HG03521 (cell line): ENCODE results near the gene MRFAP1L1.
A peak's percentile ranks its signal among the peaks of the same experiment; 100 is the strongest.
"Not testable (repeated sequence)": the region's sequence is repeated elsewhere in the genome, so short reads cannot be mapped to it uniquely, and the experiment has no call there.

ENCODE experiments used
- ATAC-seq: cut with Tn5 transposase; IDR thresholded peaks from one replicate; pipeline ENCODE4 v1.9.1; 2021; ENCODE audit warnings: mild to moderate bottlenecking, moderate library complexity; ENCODE audit not compliant: unreplicated experiment

MRFAP1L1 gene

DNA sequence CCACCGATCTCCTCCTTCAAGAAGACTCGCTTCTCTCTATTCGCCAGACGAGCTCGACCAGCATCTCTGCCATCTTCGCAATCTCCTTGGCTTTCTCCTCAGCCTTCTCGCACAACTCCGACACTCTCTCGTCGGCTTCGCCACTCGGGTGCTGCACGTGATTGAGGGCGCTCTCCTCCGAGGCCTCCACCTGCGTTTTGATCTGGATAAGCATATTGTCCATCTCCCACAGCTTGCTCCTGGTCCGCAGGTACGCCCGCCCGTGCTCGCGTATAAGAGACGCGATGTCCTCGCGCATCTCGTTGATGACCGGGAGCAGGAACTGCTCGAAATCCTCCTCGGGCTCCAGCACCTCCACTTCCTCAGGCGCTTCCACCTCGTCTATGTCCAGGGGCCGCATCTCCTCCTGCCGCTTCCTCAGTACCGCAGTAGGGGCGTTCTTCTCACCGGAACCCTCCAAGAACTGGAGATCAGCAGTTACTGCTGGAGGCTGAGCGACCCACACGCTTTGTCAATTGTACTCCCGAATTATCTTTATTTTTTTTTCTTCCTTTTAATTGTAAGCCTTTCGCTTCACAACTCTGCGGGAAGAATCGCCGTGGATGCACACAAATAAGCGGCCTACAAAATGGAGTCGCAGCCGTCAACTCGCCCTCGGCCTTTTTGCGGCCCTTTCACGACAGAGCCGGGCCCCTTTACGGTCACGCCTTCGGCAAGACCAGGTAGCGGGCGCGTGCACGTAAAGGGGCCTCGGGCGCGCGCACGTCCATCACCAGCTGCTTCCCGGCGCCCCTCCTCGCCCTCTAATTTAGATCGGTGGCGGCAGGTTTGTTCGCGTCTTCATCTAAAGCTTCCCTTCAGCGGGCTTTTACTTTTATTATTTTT lies at the start of gene MRFAP1L1:
Gene MRFAP1L1, minus strand, starts transcription at position 636 of the 885 bp plus-strand sequence. Its CDS starts 236 bp downstream, at position 400.
- ATAC-seq = peak; percentile 71

DNA sequence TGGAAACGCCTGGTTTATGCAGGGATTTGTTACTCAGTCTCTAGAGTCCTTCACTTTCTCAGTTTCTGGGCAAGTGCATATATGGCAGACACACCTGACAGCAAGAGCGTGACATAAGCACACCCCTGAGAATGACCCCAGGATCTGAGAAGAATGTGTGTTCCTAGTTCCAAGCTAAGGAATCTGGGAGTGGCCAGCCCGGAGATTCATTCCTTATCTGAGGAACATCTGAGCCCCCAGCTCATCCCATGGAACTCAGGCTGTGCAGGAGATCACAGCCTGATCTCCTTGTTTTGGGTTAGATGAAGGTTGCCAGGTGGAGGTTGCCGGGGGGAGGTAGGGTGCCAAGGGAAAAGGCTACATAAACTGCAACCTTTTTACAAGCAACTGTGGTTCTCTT lies 49.1 kb upstream of the MRFAP1L1 start:
- no peak for ATAC-seq

DNA sequence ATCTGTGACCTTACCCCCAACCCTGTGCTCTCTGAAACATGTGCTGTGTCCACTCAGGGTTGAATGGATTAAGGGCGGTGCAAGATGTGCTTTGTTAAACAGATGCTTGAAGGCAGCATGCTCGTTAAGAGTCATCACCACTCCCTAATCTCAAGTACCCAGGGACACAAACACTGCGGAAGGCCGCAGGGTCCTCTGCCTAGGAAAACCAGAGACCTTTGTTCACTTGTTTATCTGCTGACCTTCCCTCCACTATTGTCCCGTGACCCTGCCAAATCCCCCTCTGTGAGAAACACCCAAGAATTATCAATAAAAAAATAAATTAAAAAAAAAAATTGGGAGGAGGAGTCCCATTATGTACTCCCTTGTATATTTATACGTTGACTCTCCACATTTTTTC lies 46.7 kb upstream of the MRFAP1L1 start:
- ATAC-seq = not testable (repeated sequence)

DNA sequence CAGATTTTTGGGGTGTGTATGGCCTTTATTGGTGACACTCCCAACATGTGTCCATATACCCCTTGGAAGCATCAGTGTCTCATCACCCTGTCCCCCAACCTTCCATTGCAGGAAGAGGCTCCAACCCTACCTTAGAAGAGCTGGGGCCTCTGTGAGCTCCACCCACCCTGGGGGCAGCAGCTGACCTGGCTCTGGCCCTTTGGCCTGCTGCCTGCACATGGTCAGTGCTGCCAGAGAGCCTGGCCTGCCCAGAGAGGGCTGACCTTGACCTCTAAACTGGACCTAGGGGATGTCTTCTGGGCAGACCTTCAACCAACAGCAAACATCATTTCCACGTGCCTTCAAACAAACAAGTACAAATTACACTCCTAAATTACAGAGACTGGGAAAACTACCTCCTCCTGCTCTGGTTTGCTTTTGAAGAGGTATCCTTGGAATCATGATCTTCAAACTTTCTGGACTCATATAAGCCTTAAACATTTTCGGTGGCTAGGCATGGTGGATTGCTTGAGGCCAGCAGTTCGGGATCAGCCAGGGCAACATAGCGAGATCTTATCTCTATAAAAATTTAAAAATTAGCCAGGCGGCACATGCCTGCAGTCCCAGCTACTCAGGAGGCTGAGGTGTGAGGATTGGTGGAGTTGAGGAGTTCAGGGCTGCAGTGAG lies 45.6 kb upstream of the MRFAP1L1 start:
- ATAC-seq = no peak

DNA sequence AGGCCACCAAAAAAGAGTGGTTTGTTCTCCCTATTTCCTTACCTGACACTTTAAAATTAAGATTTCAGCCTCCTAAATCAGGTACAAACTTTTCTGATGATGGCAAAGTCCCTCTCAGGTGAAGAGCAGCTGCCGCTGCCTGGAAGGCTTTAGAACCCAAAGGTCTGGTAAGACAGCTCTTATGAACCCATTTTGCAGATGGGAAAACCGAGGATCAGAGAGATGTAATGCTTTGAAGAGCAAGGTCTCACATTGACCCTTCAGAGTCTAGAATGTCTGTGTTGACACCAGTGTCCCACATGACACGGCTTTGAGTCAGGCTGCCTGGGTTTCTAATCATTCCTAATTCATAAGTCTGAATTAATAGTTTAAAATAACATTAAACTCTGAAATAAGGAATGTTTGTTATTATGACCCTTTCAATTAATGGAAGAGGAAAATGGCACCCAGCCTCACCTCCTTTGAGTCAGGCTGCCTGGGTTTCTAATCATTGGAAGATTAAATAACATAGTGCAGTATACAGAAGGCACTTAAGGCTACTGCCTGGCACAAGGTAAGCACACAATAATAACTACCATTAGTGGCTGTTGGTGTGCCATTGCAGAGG lies 44.9 kb upstream of the MRFAP1L1 start:
- ATAC-seq = no peak

DNA sequence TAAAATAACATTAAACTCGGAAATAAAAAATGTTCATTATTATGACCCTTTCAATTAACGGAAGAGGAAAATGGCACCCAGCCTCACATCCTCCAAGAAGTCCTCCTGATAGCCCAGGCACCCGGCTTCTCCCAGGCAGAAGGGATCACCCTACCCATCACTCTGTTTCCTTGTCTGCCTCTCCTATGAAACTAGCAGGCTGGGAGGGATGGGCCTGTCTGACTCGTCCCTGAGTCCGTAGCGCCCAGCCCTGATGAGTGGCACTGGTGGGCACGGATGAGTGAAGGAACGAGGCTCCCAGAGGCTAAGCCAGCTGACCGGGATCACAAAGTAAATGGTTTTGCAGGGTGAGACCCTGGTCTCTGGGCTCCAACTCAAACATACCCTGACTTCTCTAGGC lies 44.2 kb upstream of the MRFAP1L1 start:
- no peak for ATAC-seq

DNA sequence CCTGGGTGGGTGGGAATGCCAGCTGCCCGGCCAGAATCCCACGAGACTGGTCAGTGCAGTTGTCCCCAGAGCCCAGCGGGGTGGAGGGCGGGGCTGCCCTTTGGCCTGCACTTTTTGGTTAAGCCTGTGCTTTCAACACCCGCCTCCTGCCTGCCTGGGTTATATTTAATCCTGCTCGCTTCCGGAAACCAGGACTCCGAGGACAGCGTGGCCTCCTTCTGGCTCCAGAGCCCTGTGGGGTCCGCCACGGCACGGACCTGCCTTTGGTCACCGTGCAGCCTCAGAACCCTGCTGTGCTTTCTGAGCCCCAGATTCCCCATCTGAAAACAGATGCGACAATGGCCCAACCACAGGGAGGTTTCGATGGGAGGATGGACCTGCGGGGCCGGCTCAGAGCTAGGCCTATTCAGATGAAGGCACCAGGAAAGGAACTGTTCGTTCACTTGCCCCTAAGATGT lies 43.5 kb upstream of the MRFAP1L1 start:
- no peak for ATAC-seq

DNA sequence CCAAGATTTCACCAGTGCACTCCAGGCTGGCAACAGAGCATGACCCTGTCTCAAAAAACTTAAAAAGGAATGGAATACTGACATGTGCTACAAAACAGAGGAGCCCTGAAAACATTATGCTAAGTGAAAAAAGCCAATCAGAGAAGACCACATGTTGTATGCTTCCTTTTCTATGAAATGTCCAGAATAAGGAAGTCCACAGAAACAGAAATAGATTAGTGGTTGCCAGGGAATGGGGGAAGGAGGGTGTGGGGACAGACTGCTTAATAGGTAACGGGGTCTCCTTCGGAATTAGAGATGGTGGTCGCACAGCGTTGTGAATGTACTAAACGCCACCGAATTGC lies 42.8 kb upstream of the MRFAP1L1 start:
- ATAC-seq = no peak

DNA sequence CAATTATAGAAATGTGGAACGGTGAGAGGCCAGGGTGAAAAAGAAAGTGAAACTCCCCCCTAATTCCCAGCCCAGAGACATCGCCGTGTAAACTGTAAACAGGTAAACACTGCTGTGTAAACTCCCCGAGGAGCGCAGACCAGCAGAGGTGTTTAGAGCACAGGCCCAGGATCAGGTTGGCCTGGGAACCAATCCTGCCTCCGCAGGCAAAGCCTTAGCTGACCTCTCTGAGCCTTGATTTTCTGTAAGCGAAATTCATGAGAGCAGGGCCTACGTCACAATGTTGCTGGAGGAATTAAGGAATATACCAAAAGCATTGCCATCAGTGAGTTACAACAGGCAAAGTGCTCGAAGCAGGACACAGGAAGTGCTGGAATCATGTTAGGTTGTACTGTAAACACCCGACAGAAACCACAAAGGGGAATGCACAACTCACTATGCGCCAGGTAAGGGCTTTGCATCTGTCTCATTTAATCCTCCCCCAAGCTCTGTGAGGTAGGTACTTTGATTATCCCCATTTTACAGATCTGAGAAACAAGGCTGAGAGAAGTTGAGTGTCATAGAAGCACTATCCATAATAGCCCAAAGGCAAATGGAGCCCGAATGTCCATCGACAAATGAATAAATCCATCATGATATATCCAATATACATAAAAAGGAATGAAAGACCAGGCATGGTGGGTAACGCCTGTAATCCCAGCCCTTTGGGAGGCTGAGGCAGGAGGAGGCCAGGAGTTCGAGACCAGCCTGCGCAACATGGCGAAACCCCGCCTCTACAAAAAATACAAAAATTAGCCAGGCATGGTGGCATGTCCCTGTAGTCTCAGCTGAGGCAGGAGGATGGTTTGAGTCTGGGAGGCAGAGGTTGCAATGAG lies 42.2 kb upstream of the MRFAP1L1 start:
- ATAC-seq = no peak

DNA sequence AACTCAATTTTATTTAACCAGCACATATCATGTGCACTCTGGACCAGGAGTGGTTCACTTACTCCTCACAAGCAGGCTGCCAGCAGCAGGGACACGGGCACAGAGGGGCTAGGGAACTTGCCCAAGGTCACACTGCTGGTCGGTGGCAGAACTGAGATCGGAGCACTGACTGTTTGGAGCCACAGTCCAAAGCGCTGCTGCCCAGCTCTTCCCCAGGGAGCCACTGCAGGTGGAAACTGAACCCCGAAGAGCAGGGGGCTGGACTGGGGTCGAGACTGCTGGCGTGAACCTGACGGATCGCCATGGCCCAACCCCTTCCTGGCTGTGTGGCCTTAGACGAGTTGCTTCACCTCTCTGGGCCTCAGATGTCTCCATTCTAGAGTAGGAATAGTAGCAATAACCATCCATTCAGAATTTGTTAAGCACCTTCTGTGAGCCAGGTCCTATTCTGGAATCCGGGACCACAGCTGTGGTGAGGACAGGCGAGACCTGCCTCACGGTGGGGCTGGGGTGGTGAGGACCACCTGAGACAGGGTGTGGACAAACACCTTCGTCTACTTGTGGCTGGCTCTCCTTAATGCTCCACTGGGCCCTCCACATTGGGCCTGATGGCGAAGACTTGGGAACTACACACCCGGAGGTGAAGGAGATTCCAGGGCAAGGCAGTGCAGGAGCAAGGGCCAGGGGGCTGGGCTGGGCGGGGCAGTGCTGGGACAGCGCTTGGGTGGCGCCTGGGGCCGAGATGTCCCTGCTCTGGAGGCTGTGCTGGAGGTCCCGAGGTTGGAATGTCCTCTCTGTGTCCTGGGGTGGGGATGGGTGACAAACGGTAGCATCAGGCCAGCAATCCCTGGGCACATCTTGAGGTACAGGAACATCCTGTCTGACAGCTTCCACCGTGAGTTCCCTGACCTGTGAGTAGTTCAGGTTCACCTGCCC lies 40.9 kb upstream of the MRFAP1L1 start:
- no peak for ATAC-seq

DNA sequence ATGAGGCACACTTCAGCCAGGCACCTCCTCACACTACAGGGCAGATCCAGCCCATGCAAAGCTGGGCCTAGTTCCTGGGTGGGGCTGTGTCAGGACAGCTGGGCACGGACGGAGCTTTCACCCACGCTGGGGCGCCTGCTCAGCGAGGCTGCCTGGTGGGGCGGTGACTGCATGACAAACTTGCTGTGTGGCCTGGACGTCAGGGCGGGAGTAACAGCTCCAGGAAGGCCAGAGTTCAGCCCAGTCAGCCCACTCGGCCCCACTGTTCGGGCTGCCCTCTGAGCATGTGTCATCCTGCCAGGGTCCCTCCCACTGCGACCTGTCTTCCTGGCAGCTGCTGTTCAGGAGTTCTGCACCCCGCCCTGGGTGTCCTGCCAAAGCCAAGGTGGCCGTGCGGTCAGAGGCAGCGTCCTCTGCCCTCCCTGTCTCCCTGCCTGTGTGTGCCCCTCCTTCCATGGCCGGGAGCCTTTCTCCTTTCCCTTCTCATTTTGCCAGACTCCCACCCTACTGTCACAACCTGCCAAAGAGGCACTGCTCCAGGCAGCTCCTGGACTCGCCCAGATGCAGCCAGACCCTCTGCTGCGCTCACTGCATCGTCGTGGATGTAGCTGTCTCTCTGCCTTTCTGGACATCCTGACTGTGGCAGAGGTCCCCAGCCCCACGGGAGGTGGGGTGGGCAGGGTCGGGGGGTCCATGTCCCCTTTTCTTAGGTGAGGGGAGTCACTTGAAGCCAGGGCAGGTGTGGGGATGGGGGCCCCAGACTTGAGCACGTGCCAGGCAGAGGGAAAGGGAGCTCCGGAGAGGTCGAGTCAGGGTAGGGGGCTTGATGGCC lies 39.9 kb upstream of the MRFAP1L1 start:
- ATAC-seq = no peak

DNA sequence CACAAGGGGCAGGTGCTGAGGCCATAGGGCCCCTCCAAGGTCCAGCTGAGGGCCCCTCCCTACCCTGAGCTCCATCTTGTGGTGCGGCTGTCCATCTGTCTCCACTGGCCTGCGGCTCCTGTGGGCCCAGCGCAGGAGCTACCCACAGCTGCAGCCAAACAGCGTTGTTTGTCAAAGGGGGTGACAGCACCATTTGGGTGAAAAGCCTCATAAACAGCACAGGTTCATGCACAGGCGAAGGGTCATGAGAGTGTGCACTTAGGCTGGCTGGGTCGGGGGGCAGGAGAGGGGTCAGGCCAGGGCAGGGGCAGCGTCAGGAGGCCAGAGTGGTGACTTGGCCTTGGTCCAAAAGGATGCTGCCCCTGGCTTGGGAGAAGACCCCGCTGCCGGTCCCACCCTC lies 38.6 kb upstream of the MRFAP1L1 start:
- ATAC-seq = no peak

DNA sequence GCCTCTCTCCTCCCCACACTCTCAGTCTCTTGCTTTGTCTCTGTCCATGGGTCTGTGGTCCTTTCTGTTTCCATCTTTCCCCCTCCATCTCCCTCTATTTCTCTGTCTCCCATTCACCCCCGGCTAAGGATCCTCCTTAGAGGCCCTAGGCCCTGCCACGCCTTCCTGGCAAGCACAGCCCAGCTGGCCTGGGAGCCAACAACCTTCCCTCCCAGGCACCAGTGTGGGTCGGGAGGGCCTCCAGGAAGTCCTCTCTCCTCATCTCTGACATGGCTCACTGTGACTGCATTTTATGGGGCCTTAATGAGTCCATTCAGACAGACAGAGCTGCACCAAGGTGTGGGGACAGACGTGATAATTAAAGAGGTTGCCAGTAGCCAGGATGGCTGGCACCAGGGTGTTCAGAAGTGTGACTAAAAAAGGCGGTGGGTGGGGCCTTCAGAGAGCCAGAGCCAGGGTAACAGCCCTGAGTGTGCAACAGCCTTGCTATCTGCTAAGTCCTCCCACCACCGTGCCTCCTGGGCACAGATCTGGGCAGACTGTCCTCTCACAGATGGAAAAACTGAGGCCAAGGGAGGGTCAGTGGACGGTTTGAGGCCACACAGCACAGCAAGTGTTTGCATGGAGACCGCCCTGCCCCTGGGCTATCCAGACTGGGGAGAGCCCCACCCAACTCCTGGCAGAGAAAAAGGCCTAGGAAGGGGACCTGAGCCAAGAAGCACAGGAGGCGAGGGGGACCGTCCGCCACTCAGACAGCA lies 37.8 kb upstream of the MRFAP1L1 start:
- ATAC-seq = no peak

DNA sequence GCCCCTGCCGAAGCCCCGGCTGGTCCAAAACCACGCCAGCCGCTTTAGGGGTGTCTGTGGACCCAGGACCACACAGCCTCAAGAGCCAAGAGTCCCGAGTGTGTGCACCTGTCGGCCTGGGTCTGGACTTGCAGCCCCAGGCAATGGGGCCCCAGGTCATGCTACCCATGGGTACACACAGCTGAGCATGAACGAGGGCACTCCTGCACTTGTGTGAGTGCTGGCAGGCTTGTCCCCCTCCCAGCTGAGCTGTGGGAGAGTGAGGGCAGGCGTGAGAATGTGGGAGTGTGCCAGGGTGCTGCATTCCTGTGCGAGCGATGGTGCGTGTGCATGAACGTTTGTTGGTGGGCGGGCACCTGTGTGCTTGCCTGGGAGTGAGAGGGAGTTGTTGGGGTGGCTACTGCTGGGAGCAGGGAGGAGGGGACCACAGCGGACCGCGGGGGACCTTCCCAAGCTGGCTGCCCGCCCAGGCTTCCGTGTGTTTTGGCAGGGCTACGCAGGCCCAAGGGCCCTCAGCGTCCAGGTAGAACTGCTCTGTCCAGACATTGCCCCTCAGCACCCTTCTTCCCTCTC lies 37.1 kb upstream of the MRFAP1L1 start:
- ATAC-seq = no peak

DNA sequence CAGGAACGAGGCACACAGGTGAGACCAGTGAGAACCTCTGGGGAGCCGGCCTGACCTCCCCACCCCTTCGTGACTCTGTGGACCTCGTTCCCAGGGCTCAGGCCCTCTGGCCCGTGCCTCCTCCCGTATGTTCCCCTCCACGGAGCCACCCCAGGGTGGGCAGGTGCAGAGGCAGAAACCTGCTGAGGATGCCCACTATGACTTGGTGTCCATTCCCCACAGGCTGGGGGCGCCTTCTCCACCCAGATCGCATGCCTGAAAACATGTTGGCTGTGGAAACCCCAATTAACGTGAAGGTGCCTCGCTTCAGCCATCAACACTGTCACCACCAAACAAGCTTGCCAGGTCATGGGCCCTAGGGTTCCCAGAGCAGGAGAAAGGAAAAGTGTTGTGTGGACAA lies 33.3 kb upstream of the MRFAP1L1 start:
- ATAC-seq = no peak

DNA sequence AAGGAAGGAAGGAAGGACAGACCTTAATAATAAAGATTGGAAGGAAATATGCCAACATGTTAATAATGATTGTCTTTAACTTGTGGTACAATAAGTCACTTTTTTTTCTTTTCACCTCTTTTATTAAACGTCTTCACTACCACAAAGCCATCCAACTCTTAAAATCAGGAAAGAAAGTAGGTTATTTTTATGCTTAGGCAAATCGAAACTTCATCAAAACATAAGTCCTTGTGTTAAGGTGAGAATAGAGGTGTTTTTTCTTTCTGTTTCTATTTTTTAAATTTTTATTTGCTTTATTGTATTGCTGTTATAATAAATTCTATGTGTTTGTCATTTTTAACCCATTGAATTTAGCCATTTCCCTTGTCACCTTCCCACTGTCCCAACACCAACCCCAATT lies 32.8 kb upstream of the MRFAP1L1 start:
- no peak for ATAC-seq

DNA sequence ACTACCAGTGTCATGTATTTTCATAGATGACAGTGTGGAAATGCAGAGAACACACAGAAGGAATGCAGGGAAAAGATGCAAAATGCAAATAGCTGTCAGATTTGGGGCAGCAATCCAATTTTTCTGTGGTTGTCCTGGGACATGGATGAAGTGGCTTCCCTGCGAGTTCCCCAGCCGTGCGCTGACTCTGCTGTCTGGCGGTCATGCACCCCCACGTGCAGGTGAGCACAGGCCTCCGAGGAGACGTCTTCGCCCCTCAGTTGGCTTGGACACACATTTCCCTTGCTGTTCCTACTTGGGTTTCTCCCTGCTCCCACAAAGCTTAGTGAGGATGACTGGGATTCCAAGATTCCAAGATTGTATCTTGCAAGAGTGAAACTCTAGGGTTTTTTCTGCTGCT lies 30.7 kb upstream of the MRFAP1L1 start:
- ATAC-seq = no peak

DNA sequence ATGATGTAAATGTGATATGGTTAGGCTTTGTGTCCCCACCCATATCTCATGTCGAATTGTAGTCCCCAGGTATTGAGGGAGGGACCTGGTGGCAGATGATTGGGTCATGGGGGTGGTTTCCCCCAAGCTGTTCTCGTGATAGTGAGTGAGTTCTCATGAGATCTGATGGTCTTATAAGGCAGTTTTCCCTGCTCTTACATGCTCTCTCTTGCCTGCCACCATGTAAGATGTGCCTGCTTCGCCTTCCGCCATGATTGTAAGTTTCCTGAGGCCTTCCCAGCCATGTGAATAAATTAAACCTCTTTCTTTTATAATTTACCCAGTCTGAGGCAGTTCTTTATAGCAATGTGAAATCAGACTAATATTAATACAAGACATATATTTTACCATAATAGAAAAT lies 30.3 kb upstream of the MRFAP1L1 start:
- no peak for ATAC-seq
